Thymus (tissue), 11 donors: ENCODE results near the gene IQCB1. TPM values are rescaled to one million over a fixed set of nuclear protein-coding genes. Genes with fewer than 3 reads are reported as not detected.
"Not testable (repeated sequence)": the region's sequence is repeated elsewhere in the genome, so short reads cannot be mapped to it uniquely, and the experiment has no call there.

Experiments used
- DNase-seq, 9 donors: peaks; one replicate each; pipeline ENCODE4 v3.0.0-alpha.2; 2013; ENCODE audit warnings: low spot score in 9 of 9, low read depth in 6 of 9, missing footprints in 1 of 9
- H3K27ac ChIP-seq, 2 donors: one replicate each; pipeline ENCODE4 v1.5.1; 2013; ENCODE audit warnings: control low read depth in 1 of 2, low read depth in 1 of 2, low read length in 1 of 2, mild to moderate bottlenecking in 1 of 2, moderate library complexity in 1 of 2
- H3K27me3 ChIP-seq, 2 donors: one replicate each; pipeline ENCODE4 v1.5.1; 2013; ENCODE audit warnings: low read length in 1 of 2; ENCODE audit not compliant: control insufficient read depth in 2 of 2, insufficient read depth in 1 of 2
- H3K36me3 ChIP-seq, 2 donors: one replicate each; pipeline ENCODE4 v1.5.1; 2013; ENCODE audit warnings: low read length in 1 of 2, mild to moderate bottlenecking in 1 of 2, moderate library complexity in 1 of 2; ENCODE audit not compliant: control insufficient read depth in 2 of 2, insufficient read depth in 2 of 2
- H3K4me1 ChIP-seq, 2 donors: one replicate each; pipeline ENCODE4 v1.5.1; 2013; ENCODE audit warnings: low read length in 2 of 2; ENCODE audit not compliant: control insufficient read depth in 2 of 2, insufficient read depth in 2 of 2
- H3K4me3 ChIP-seq, 2 donors: one replicate each; pipeline ENCODE4 v1.5.1; 2013; ENCODE audit warnings: low read length in 2 of 2, control low read depth in 1 of 2, mild to moderate bottlenecking in 1 of 2
- H3K9me3 ChIP-seq, 2 donors: one replicate each; pipeline ENCODE4 v1.5.1; 2013; ENCODE audit warnings: low read length in 1 of 2, mild to moderate bottlenecking in 1 of 2; ENCODE audit not compliant: control insufficient read depth in 2 of 2, insufficient read depth in 1 of 2
- WGBS: extraction: QIAGEN DNeasy Blood & Tissue Kit; methylation state at CpG from one replicate; pipeline ENCODE4 v1.1.7; 2013; 5-methylcytosine and 5-hydroxymethylcytosine counted together
- polyA plus RNA-seq: library from polyadenylated mRNA; stranded (reverse); fragments of 200-250 nt; gene quantifications from one replicate; pipeline ENCODE4 v1.2.3, GENCODE V29; 2013
- total RNA-seq: library from RNA; stranded (reverse); fragments of 120-200 nt; gene quantifications from one replicate; pipeline ENCODE4 v1.2.4, GENCODE V29; 2013
- donor health status: healthy.

IQCB1 gene
- total and polyA plus RNA-seq, 2 donors, result 24.6 to 29.1 TPM

- WGBS, result 100% methylated on average over 2 of the region's 2 CpGs
- not testable (repeated sequence) for H3K4me1 ChIP-seq, H3K27me3 ChIP-seq, H3K4me3 ChIP-seq, H3K27ac ChIP-seq, H3K36me3 ChIP-seq, H3K9me3 ChIP-seq, DNase-seq
Observed at GRCh38 chr3:121743106-121743505, 91.8 kb downstream of the IQCB1 start.

- H3K9me3 ChIP-seq, result no peaks in the 10 kb centered on the region
- peaks cover 0 to 6% of the 10 kb centered on the region in 2 donors for H3K36me3 ChIP-seq
- DNase-seq, result no peak
- no peaks in the 10 kb centered on the region for H3K4me1 ChIP-seq
- no peak overlapping the region for H3K4me3 ChIP-seq
- WGBS, result 96% methylated on average over 2 of the region's 2 CpGs
- no peaks in the 10 kb centered on the region for H3K27me3 ChIP-seq
- H3K27ac ChIP-seq, result no peak overlapping the region
Observed at GRCh38 chr3:121740896-121741295, 94.0 kb downstream of the IQCB1 start.

- no peaks in the 10 kb centered on the region for H3K9me3 ChIP-seq
- no peaks in the 10 kb centered on the region for H3K27me3 ChIP-seq
- no peak overlapping the region for H3K27ac ChIP-seq
- no peak overlapping the region for H3K4me3 ChIP-seq
- no peak for DNase-seq
- H3K36me3 ChIP-seq, result peaks cover 0 to 6% of the 10 kb centered on the region in 2 donors
- H3K4me1 ChIP-seq, result no peaks in the 10 kb centered on the region
Observed at GRCh38 chr3:121739902-121740301, 95.0 kb downstream of the IQCB1 start.

- no peak overlapping the region for H3K4me3 ChIP-seq
- H3K4me1 ChIP-seq, result no peaks in the 10 kb centered on the region
- no peaks in the 10 kb centered on the region for H3K9me3 ChIP-seq
- no peak overlapping the region for H3K27ac ChIP-seq
- H3K27me3 ChIP-seq, result no peaks in the 10 kb centered on the region
- WGBS, result 95% methylated on average over 4 of the region's 4 CpGs
- peaks cover 0 to 6% of the 10 kb centered on the region in 2 donors for H3K36me3 ChIP-seq
- DNase-seq, result no peak
Observed at GRCh38 chr3:121737644-121738043, 97.2 kb downstream of the IQCB1 start.

GRCh38 chr3:121736112-121736511 is 98.7 kb downstream of the IQCB1 start:
- no peak for DNase-seq
- Histone ChIP-seq H3K4me1 (no peaks in the 10 kb centered on the region), H3K36me3 (peaks cover 0 to 6% of the 10 kb centered on the region in 2 donors), H3K27ac (no peak overlapping the region), H3K4me3 (no peak overlapping the region), H3K9me3 (no peaks in the 10 kb centered on the region), H3K27me3 (no peaks in the 10 kb centered on the region)
- WGBS, result 96% methylated on average over 3 of the region's 3 CpGs

- H3K9me3 ChIP-seq, result no peaks in the 10 kb centered on the region
- H3K4me1 ChIP-seq, result no peaks in the 10 kb centered on the region
- no peak overlapping the region for H3K27ac ChIP-seq
- no peak for DNase-seq
- H3K36me3 ChIP-seq, result peaks cover 0 to 6% of the 10 kb centered on the region in 2 donors
- H3K27me3 ChIP-seq, result no peaks in the 10 kb centered on the region
- H3K4me3 ChIP-seq, result no peak overlapping the region
Observed at GRCh38 chr3:121735047-121735696, 99.7 kb downstream of the IQCB1 start.

- no peaks in the 10 kb centered on the region for H3K27me3 ChIP-seq
- no peak overlapping the region for H3K27ac ChIP-seq
- peaks cover 0 to 15% of the 10 kb centered on the region in 2 donors for H3K36me3 ChIP-seq
- H3K4me1 ChIP-seq, result no peaks in the 10 kb centered on the region
- no peak overlapping the region for H3K4me3 ChIP-seq
- no peak for DNase-seq
- H3K9me3 ChIP-seq, result no peaks in the 10 kb centered on the region
- 96% methylated on average over 8 of the region's 8 CpGs for WGBS
Observed at GRCh38 chr3:121730940-121731687, 103.7 kb downstream of the IQCB1 start.

GRCh38 chr3:121724130-121724529 is 110.7 kb downstream of the IQCB1 start:
- no peaks in the 10 kb centered on the region for H3K27me3 ChIP-seq
- H3K27ac ChIP-seq, result no peak overlapping the region
- 47% methylated on average over 1 of the region's 1 CpG for WGBS
- H3K36me3 ChIP-seq, result peaks cover 33 to 58% of the 10 kb centered on the region in 2 donors
- no peak overlapping the region for H3K4me3 ChIP-seq
- no peaks in the 10 kb centered on the region for H3K9me3 ChIP-seq
- peak in 1 of 9 donors; percentile 7 for DNase-seq
- no peaks in the 10 kb centered on the region for H3K4me1 ChIP-seq

GRCh38 chr3:121723485-121723884 is 111.4 kb downstream of the IQCB1 start:
- no peaks in the 10 kb centered on the region for H3K9me3 ChIP-seq
- H3K4me1 ChIP-seq, result no peaks in the 10 kb centered on the region
- WGBS, result 96% methylated on average over 1 of the region's 1 CpG
- H3K4me3 ChIP-seq, result no peak overlapping the region
- no peaks in the 10 kb centered on the region for H3K27me3 ChIP-seq
- no peak overlapping the region for H3K27ac ChIP-seq
- DNase-seq, result no peak
- H3K36me3 ChIP-seq, result peaks cover 35 to 54% of the 10 kb centered on the region in 2 donors
